Measurements from ENCODE around the gene LNPEP. TPM values are rescaled to one million over a fixed set of nuclear protein-coding genes. Genes with fewer than 3 reads are reported as not detected.

Gene LNPEP
- total and polyA plus RNA-seq, 2 donors (not counting 1 experiment from before 2014, with no cell fraction given): 10.5 to 92.9 TPM

- Histone ChIP-seq H4K20me1 (ENCODE audit: control insufficient read depth, insufficient read depth, low read length, poor library complexity, severe bottlenecking) (no peaks in the 10 kb centered on the region), H3K9me3 (ENCODE audit: control extremely low read depth in 1 of 3, control insufficient read depth in 2 of 3, insufficient read depth in 1 of 3, low read length in 2 of 3) (no peaks in the 10 kb centered on the region), H3K4me2 (replicated peaks; ENCODE audit: low read depth, low read length, poor library complexity, severe bottlenecking) (no peak overlapping the region), H3K4me1 (ENCODE audit: control insufficient read depth in 2 of 2, insufficient read depth in 2 of 2, low read length in 2 of 2) (no peaks in the 10 kb centered on the region), H3K36me3 (replicated peaks in 1 of 2; ENCODE audit: control extremely low read depth in 1 of 2, control insufficient read depth in 1 of 2, extremely low read depth in 1 of 2, insufficient read depth in 2 of 2, low read length in 1 of 2) (no peaks in the 10 kb centered on the region), H3K27ac (ENCODE audit: low read length in 2 of 2) (no peak overlapping the region), H3K79me2 (ENCODE audit: control insufficient read depth, insufficient read depth, low read length) (no peaks in the 10 kb centered on the region), H3K4me3 (ENCODE audit: control extremely low read depth in 1 of 5, extremely low read depth in 1 of 5, insufficient read depth in 1 of 5, low read depth in 2 of 5, low read length in 4 of 5) (no peak overlapping the region), H3K9ac (ENCODE audit: low read length) (no peak overlapping the region), H3K27me3 (replicated peaks in 1 of 4; ENCODE audit: control extremely low read depth in 1 of 4, control insufficient read depth in 3 of 4, insufficient read depth in 4 of 4, low read length in 3 of 4) (no peaks in the 10 kb centered on the region), H2AFZ (ENCODE audit: insufficient read depth, low read depth, low read length, poor library complexity, severe bottlenecking) (no peak overlapping the region)
- ChIA-PET CTCF (interaction anchor here (1.0 kb wide), 1 partner anchor 99 kb away, joined by 4 read pairs; the partner anchor contains the start of gene LIX1), POLR2A (no interaction called here)
- Mint-ChIP-seq H3K4me1 (peaks cover 2% of the 10 kb centered on the region), H3K27ac (no peak overlapping the region), H3K27me3 (no peaks in the 10 kb centered on the region), H3K4me3 (no peak overlapping the region), H3K9me3 (ENCODE audit: insufficient read depth) (no peaks in the 10 kb centered on the region)
- DNase-seq (no peak), ATAC-seq (ENCODE audit: low read depth) (no peak)
- no peak for TF ChIP-seq EZH2 (IDR thresholded peaks at IDR 0.05; ENCODE audit: borderline replicate concordance, insufficient read depth, low read depth, low read length, poor library complexity, severe bottlenecking)
- TF ChIP-seq, protein P1, sequence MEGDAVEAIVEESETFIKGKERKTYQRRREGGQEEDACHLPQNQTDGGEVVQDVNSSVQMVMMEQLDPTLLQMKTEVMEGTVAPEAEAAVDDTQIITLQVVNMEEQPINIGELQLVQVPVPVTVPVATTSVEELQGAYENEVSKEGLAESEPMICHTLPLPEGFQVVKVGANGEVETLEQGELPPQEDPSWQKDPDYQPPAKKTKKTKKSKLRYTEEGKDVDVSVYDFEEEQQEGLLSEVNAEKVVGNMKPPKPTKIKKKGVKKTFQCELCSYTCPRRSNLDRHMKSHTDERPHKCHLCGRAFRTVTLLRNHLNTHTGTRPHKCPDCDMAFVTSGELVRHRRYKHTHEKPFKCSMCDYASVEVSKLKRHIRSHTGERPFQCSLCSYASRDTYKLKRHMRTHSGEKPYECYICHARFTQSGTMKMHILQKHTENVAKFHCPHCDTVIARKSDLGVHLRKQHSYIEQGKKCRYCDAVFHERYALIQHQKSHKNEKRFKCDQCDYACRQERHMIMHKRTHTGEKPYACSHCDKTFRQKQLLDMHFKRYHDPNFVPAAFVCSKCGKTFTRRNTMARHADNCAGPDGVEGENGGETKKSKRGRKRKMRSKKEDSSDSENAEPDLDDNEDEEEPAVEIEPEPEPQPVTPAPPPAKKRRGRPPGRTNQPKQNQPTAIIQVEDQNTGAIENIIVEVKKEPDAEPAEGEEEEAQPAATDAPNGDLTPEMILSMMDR (IDR thresholded peaks at IDR 0.05): no peak
- whole genome bisulfite sequencing (ENCODE audit: insufficient coverage): 75% methylated on average over 2 of the region's 2 CpGs
- intact Hi-C loops (cut with micrococcal nuclease): no loop called here
Observed at GRCh38 chr5:97044052-97044451, 108.2 kb downstream of the LNPEP start.

GRCh38 chr5:97046270-97046982 lies 110.5 kb downstream of the LNPEP start:
- CTCF ChIA-PET: interaction anchor here (0.7 to 2.1 kb wide), 4 partner anchors 49 to 294 kb away, joined by 3 to 11 read pairs (median 7); no protein-coding TSS in a partner anchor
- Histone ChIP-seq H3K4me1 (ENCODE audit: control insufficient read depth in 2 of 2, insufficient read depth in 2 of 2, low read length in 2 of 2) (no peaks in the 10 kb centered on the region), H3K36me3 (replicated peaks in 1 of 2; ENCODE audit: control extremely low read depth in 1 of 2, control insufficient read depth in 1 of 2, extremely low read depth in 1 of 2, insufficient read depth in 2 of 2, low read length in 1 of 2) (no peaks in the 10 kb centered on the region), H3K27me3 (replicated peaks in 1 of 4; ENCODE audit: control extremely low read depth in 1 of 4, control insufficient read depth in 3 of 4, insufficient read depth in 4 of 4, low read length in 3 of 4) (peaks cover 0 to 3% (median 0%) of the 10 kb centered on the region in 4 experiments), H3K4me2 (replicated peaks; ENCODE audit: low read depth, low read length, poor library complexity, severe bottlenecking) (no peak overlapping the region), H2AFZ (ENCODE audit: insufficient read depth, low read depth, low read length, poor library complexity, severe bottlenecking) (no peak overlapping the region), H3K79me2 (ENCODE audit: control insufficient read depth, insufficient read depth, low read length) (no peaks in the 10 kb centered on the region), H3K9ac (ENCODE audit: low read length) (no peak overlapping the region), H3K9me3 (ENCODE audit: control extremely low read depth in 1 of 3, control insufficient read depth in 2 of 3, insufficient read depth in 1 of 3, low read length in 2 of 3) (no peaks in the 10 kb centered on the region), H3K27ac (ENCODE audit: low read length in 2 of 2) (no peak overlapping the region), H4K20me1 (ENCODE audit: control insufficient read depth, insufficient read depth, low read length, poor library complexity, severe bottlenecking) (no peaks in the 10 kb centered on the region), H3K4me3 (ENCODE audit: control extremely low read depth in 1 of 5, extremely low read depth in 1 of 5, insufficient read depth in 1 of 5, low read depth in 2 of 5, low read length in 4 of 5) (no peak overlapping the region)
- H3K4me1 Mint-ChIP-seq: no peaks in the 10 kb centered on the region
- no peak for ATAC-seq (ENCODE audit: low read depth)
- POLR2A ChIA-PET: no interaction called here
- no peaks in the 10 kb centered on the region for H3K9me3 Mint-ChIP-seq (ENCODE audit: insufficient read depth)
- intact Hi-C loops (cut with micrococcal nuclease): no loop called here
- H3K27me3 Mint-ChIP-seq: peaks cover 9% of the 10 kb centered on the region
- H3K4me3 Mint-ChIP-seq: no peak overlapping the region
- no peak for DNase-seq
- H3K27ac Mint-ChIP-seq: no peak overlapping the region
- 68% methylated on average over 3 of the region's 7 CpGs for WGBS (ENCODE audit: insufficient coverage)
- TF ChIP-seq, protein P1 (IDR thresholded peaks at IDR 0.05): no peak
- TF ChIP-seq EZH2 (IDR thresholded peaks at IDR 0.05; ENCODE audit: borderline replicate concordance, insufficient read depth, low read depth, low read length, poor library complexity, severe bottlenecking): no peak

Data from B cell (primary cell).